H1 (cell line): Measurements from ENCODE around the gene MMP24. TPM values are rescaled to one million over a fixed set of nuclear protein-coding genes. Genes with fewer than 3 reads are reported as not detected.
"Not testable (repeated sequence)": the region's sequence is repeated elsewhere in the genome, so short reads cannot be mapped to it uniquely, and the experiment has no call there.

Experiments
- CTCF ChIA-PET: fragments of 300-600 bp; sonication (Branson Sonifier 250); formaldehyde crosslinking; loops from one replicate; lab custom pipeline; 2021; ENCODE audit not compliant: partially characterized antibody; lab: Charles Lee
- POLR2A ChIA-PET: fragments of 300-600 bp; sonication (Branson Sonifier 250); formaldehyde crosslinking; loops from one replicate; lab custom pipeline; 2021; ENCODE audit warnings: inconsistent platforms; ENCODE audit not compliant: partially characterized antibody; lab: Charles Lee
- DNase-seq, 2 experiments: peaks; one replicate each; pipeline versions ENCODE4 v3.0.0 to v3.0.0-alpha.2; 2010 to 2022; ENCODE audit warnings: low spot score in 2 of 2, low read depth in 1 of 2, mixed read lengths in 1 of 2
- FAIRE-seq: peaks from 2 replicates; lab custom pipeline; 2011; peaks lifted over from hg19 to GRCh38; lab: Jason Lieb, UNC
- H2AFZ ChIP-seq: 2 replicates; pipeline ENCODE4 v1.8.1; 2012; ENCODE audit warnings: low read length, inconsistent platforms
- H2AK5ac ChIP-seq: 2 replicates; pipeline ENCODE4 v1.6.1; 2013; ENCODE audit warnings: low read depth, low read length
- H2BK120ac ChIP-seq: replicated peaks from 2 replicates; pipeline ENCODE3; 2013; ENCODE audit warnings: low read depth, low read length, inconsistent platforms
- H2BK12ac ChIP-seq: 2 replicates; pipeline ENCODE4 v1.6.1; 2013; ENCODE audit warnings: low read depth, low read length
- H2BK15ac ChIP-seq: 2 replicates; pipeline ENCODE4 v1.6.1; 2013; ENCODE audit warnings: low read length
- H2BK20ac ChIP-seq: 2 replicates; pipeline ENCODE4 v1.6.1; 2013; ENCODE audit warnings: low read length
- H2BK5ac ChIP-seq: 2 replicates; pipeline ENCODE4 v1.6.1; 2013; ENCODE audit warnings: low read depth, low read length
- H3K14ac ChIP-seq: 2 replicates; pipeline ENCODE4 v1.6.1; 2013; ENCODE audit warnings: inconsistent platforms; ENCODE audit not compliant: insufficient read length
- H3K18ac ChIP-seq: 2 replicates; pipeline ENCODE4 v1.6.1; 2013; ENCODE audit warnings: low read length; ENCODE audit errors: extremely low read depth
- H3K23ac ChIP-seq: 2 replicates; pipeline ENCODE4 v1.6.1; 2013; ENCODE audit warnings: inconsistent platforms; ENCODE audit not compliant: insufficient read length
- H3K23me2 ChIP-seq: 2 replicates; pipeline ENCODE4 v1.6.1; 2013; ENCODE audit warnings: low read depth, low read length
- H3K27ac ChIP-seq: 2 replicates; pipeline ENCODE4 v1.6.1; 2011; ENCODE audit warnings: low read depth, low read length, inconsistent platforms
- H3K27me3 ChIP-seq, 4 experiments: replicated peaks in 1 of 4; 1 replicate in 1 of 4; 2 replicates in 3 of 4; pipeline versions ENCODE4 v1.6.1 to v1.8.1; 2011 to 2013; ENCODE audit warnings: low read length in 3 of 4, mild to moderate bottlenecking in 3 of 4, inconsistent platforms in 2 of 4, mixed read lengths in 2 of 4, moderate library complexity in 1 of 4; ENCODE audit not compliant: control insufficient read depth in 3 of 4, insufficient read depth in 3 of 4; ENCODE audit errors: extremely low read depth in 1 of 4
- H3K36me3 ChIP-seq, 4 experiments: 2 replicates each; pipeline versions ENCODE4 v1.6.1 to v1.8.1; 2011 to 2013; ENCODE audit warnings: mild to moderate bottlenecking in 4 of 4, low read length in 3 of 4, moderate library complexity in 2 of 4, control low read depth in 1 of 4, inconsistent platforms in 1 of 4; ENCODE audit not compliant: insufficient read depth in 4 of 4, control insufficient read depth in 2 of 4
- H3K4ac ChIP-seq: replicated peaks from 2 replicates; pipeline ENCODE3; 2013; ENCODE audit warnings: low read length, low read depth, mixed read lengths, inconsistent platforms; ENCODE audit not compliant: insufficient read length
- H3K4me1 ChIP-seq, 4 experiments: replicated peaks in 1 of 4; 1 replicate in 1 of 4; 2 replicates in 3 of 4; pipeline versions ENCODE4 v1.6.1 to v1.8.1; 2011 to 2013; ENCODE audit warnings: low read length in 3 of 4, inconsistent platforms in 2 of 4, mixed read lengths in 1 of 4; ENCODE audit not compliant: insufficient read depth in 4 of 4, control insufficient read depth in 3 of 4
- H3K4me2 ChIP-seq, 2 experiments: 2 replicates each; pipeline versions ENCODE4 v1.6.1 to v1.8.1; 2011 to 2013; ENCODE audit warnings: low read depth in 2 of 2, low read length in 2 of 2, control low read depth in 1 of 2, inconsistent platforms in 1 of 2, mild to moderate bottlenecking in 1 of 2; ENCODE audit not compliant: insufficient read depth in 1 of 2
- H3K4me3 ChIP-seq, 4 experiments: fragments of 200-600, 300-600 bp in 1 of 4; sonication (generic), shearing (Covaris generic), sonication (Bioruptor Twin) in 1 of 4; 2 replicates each; pipeline versions ENCODE4 v1.5.1 to v1.8.1; 2011 to 2016; ENCODE audit warnings: low read length in 4 of 4, low read depth in 3 of 4, control low read depth in 2 of 4, inconsistent platforms in 2 of 4, mild to moderate bottlenecking in 2 of 4, mixed read lengths in 1 of 4, moderate library complexity in 1 of 4; ENCODE audit not compliant: insufficient read depth in 2 of 4; ENCODE audit errors: extremely low read depth in 1 of 4
- H3K56ac ChIP-seq: replicated peaks from 2 replicates; pipeline ENCODE3; 2013; ENCODE audit warnings: low read depth, mild to moderate bottlenecking, mixed read lengths, low read length, inconsistent platforms; ENCODE audit not compliant: insufficient read length
- H3K79me1 ChIP-seq: 2 replicates; pipeline ENCODE4 v1.6.1; 2013; ENCODE audit warnings: low read depth, low read length, control low read depth
- H3K79me2 ChIP-seq, 2 experiments: 2 replicates each; pipeline versions ENCODE4 v1.6.1 to v1.8.1; 2012 to 2013; ENCODE audit warnings: low read length in 2 of 2, mild to moderate bottlenecking in 2 of 2, inconsistent platforms in 1 of 2; ENCODE audit not compliant: insufficient read depth in 2 of 2, control insufficient read depth in 1 of 2
- H3K9ac ChIP-seq, 4 experiments: replicated peaks in 1 of 4; 1 replicate in 1 of 4; 2 replicates in 3 of 4; pipeline versions ENCODE4 v1.6.1 to v1.8.1; 2011 to 2013; ENCODE audit warnings: low read depth in 3 of 4, low read length in 3 of 4, control low read depth in 2 of 4, mild to moderate bottlenecking in 2 of 4, moderate library complexity in 2 of 4, inconsistent platforms in 1 of 4; ENCODE audit errors: extremely low read depth in 1 of 4
- H3K9me3 ChIP-seq, 2 experiments: 2 replicates each; pipeline versions ENCODE4 v1.6.1 to v1.8.1; 2012 to 2013; ENCODE audit warnings: mild to moderate bottlenecking in 2 of 2, moderate library complexity in 2 of 2, control low read depth in 1 of 2, inconsistent platforms in 1 of 2, low read depth in 1 of 2, low read length in 1 of 2, mixed read lengths in 1 of 2; ENCODE audit not compliant: insufficient read depth in 2 of 2
- H4K20me1 ChIP-seq, 2 experiments: replicated peaks in 1 of 2; 2 replicates each; pipeline versions ENCODE3 to v1.8.1; 2011 to 2013; ENCODE audit warnings: inconsistent platforms in 2 of 2, low read length in 2 of 2, mild to moderate bottlenecking in 1 of 2; ENCODE audit not compliant: insufficient read depth in 2 of 2, control insufficient read depth in 1 of 2
- H4K5ac ChIP-seq: 2 replicates; pipeline ENCODE4 v1.6.1; 2013; ENCODE audit warnings: low read length, low read depth, mixed read lengths, inconsistent platforms; ENCODE audit not compliant: insufficient read length
- H4K8ac ChIP-seq: 2 replicates; pipeline ENCODE4 v1.8.0; 2013; ENCODE audit warnings: mild to moderate bottlenecking, moderate library complexity, low read length, inconsistent platforms; ENCODE audit not compliant: insufficient read depth; ENCODE audit errors: extremely low read depth
- H4K91ac ChIP-seq: replicated peaks from 2 replicates; pipeline ENCODE3; 2013; ENCODE audit warnings: low read length, mixed read lengths, inconsistent platforms; ENCODE audit not compliant: insufficient read length
- BRCA1 ChIP-seq: IDR thresholded peaks from 2 replicates; pipeline ENCODE4 v1.6.1; 2012; ENCODE audit warnings: low read depth, low read length, improper control_type of control experiment
- POU5F1 ChIP-seq: IDR thresholded peaks from 2 replicates; pipeline ENCODE4 v1.6.1; 2011; ENCODE audit warnings: low read depth, mild to moderate bottlenecking, low read length, moderate library complexity
- WGBS, 2 experiments: shearing (Covaris generic) in 1 of 2; methylation state at CpG; one replicate each; pipeline versions ENCODE4 v1.1.6 to v1.1.7; 2013 to 2015; ENCODE audit warnings: low lambda C conversion rate in 2 of 2, mixed read lengths in 2 of 2, inconsistent platforms in 1 of 2, low coverage in 1 of 2, missing lambda C conversion rate in 1 of 2; ENCODE audit not compliant: insufficient replicate concordance in 2 of 2, insufficient coverage in 1 of 2, insufficient read length in 1 of 2; ENCODE audit errors: extremely low coverage in 1 of 2, missing lambda C conversion rate in 1 of 2; 5-methylcytosine and 5-hydroxymethylcytosine counted together
- polyA plus RNA-seq, 7 experiments: library from polyadenylated mRNA; depleted of rRNA in 3 of 7; stranded (reverse) in 5 of 7; unstranded in 2 of 7; fragments of >200 nt in 5 of 7; fragments of 200-250 nt in 2 of 7; gene quantifications; 1 replicate in 5 of 7; 2 replicates in 1 of 7; 4 replicates in 1 of 7; pipeline versions ENCODE4 v1.2.1 to v1.2.3, GENCODE V29; 2011 to 2013; ENCODE audit warnings: missing spikeins in 2 of 7, mixed read lengths in 2 of 7
- total RNA-seq: library from RNA; stranded (reverse); fragmentation: NEBNext Ultra II Directional; extraction: Animal tissue kit (Norgen Biotek cat#: 25700); gene quantifications from 2 replicates; pipeline ENCODE4 v1.2.1, GENCODE V29; 2021

Gene MMP24
- total and polyA plus RNA-seq, 2 of the 8 experiments (the other 6 are each of a cell fraction or from before 2014, with no cell fraction given) = 18.8 to 21.4 TPM

DNA sequence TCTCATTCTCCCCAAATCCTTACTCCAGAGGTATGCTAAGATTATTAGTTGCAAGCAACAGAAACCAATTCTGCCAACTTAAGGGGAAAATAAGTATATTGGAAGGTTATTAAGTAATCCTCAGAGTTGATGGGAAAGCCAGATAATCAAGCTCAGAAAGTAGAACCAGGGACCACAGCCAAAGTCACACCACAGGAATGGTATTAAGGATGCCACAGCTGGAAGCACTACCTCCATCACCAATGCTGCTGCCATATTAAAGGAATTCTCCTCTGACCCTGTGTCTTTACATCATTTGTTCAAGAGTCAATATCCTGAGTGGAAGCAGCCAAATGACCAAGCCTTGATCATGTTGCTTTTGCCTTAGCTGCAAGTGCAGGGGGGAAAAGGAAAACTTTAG lies 44.8 kb upstream of the MMP24 start:
- Histone ChIP-seq H3K18ac (no peak overlapping the region), H3K9ac (no peak overlapping the region), H3K36me3 (no peaks in the 10 kb centered on the region), H2AK5ac (no peak overlapping the region), H4K5ac (no peak overlapping the region), H3K79me1 (no peaks in the 10 kb centered on the region), H4K91ac (no peak overlapping the region), H2BK12ac (no peak overlapping the region), H3K14ac (no peak overlapping the region), H3K56ac (no peak overlapping the region), H3K4me2 (no peak overlapping the region), H3K4me1 (no peaks in the 10 kb centered on the region), H2BK5ac (no peak overlapping the region), H3K23me2 (no peaks in the 10 kb centered on the region), H4K8ac (no peak overlapping the region), H2BK15ac (no peak overlapping the region), H3K79me2 (no peaks in the 10 kb centered on the region), H2BK120ac (no peak overlapping the region), H3K4me3 (no peak overlapping the region), H3K4ac (no peak overlapping the region), H3K23ac (no peak overlapping the region), H3K27me3 (no peaks in the 10 kb centered on the region), H2BK20ac (no peak overlapping the region), H2AFZ (no peak overlapping the region), H3K27ac (no peak overlapping the region), H4K20me1 (no peaks in the 10 kb centered on the region), H3K9me3 (no peaks in the 10 kb centered on the region)
- TF ChIP-seq POU5F1 = no peak
- TF ChIP-seq BRCA1 = no peak
- POLR2A ChIA-PET = interaction anchor here (1.1 kb wide), 1 partner anchor 13 kb away, joined by 3 read pairs; no protein-coding TSS in a partner anchor
- CTCF ChIA-PET = no interaction called here
- no peak for FAIRE-seq
- no peak for DNase-seq

DNA sequence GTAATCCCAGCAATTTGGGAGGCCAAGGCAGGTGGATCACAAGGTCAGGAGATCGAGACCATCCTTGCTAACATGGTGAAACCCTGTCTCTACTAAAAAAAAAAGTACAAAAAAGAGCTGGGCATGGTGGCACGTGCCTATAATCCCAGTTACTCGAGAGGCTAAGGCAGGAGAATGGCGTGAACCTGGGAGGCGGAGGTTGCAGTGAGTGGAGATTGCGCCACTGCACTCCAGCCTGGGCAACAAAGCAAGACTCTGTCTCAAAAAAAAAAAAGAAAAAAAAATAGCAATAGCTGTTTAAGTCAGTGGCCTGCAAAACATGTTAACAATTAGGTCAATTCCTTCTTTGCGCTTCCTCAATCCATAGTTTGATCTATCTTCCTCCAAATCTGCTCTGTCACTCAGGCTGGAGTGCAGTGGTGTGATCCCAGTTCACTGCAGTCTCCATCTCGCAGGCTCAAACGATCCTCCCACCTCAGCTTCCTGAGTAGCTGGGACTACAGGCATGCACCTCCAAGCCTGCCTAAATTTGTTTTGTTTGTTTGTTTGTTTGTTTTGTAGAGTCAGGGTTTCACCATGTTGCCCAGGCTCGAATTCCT lies 39.7 kb upstream of the MMP24 start:
- H3K18ac ChIP-seq, H3K4ac ChIP-seq, H3K4me2 ChIP-seq, H3K9me3 ChIP-seq, H3K4me1 ChIP-seq, H2BK12ac ChIP-seq, H3K23me2 ChIP-seq, FAIRE-seq, POLR2A ChIA-PET, H3K27me3 ChIP-seq, H2AK5ac ChIP-seq, H3K23ac ChIP-seq, H2BK20ac ChIP-seq, H3K36me3 ChIP-seq, H4K20me1 ChIP-seq, H3K27ac ChIP-seq, H3K79me2 ChIP-seq, H2BK120ac ChIP-seq, H3K14ac ChIP-seq, H3K9ac ChIP-seq, H4K8ac ChIP-seq, H3K4me3 ChIP-seq, H4K91ac ChIP-seq, DNase-seq, H3K79me1 ChIP-seq, H2BK5ac ChIP-seq, H2AFZ ChIP-seq, H4K5ac ChIP-seq, H2BK15ac ChIP-seq, H3K56ac ChIP-seq: not testable (repeated sequence)
- CTCF ChIA-PET = interaction anchor here (0.6 to 1.5 kb wide), 2 partner anchors 23 to 40 kb away, joined by 3 to 6 read pairs; partner anchors contain the start of gene EDEM2
- WGBS, 2 experiments = 91% methylated on average over 10 of the region's 10 CpGs; no CpG with 5 or more reads in 1 of the 2 experiments
